ENCODE results near the gene KRT83. TPM values are rescaled to one million over a fixed set of nuclear protein-coding genes. Genes with fewer than 3 reads are reported as not detected.

The KRT83 gene
- total and polyA plus RNA-seq, 2 donors (not counting 1 experiment from before 2014, with no cell fraction given), result not detected

- no peak overlapping the region for H3K9ac ChIP-seq (ENCODE audit: low read length)
- no peaks in the 10 kb centered on the region for H4K20me1 ChIP-seq (ENCODE audit: control insufficient read depth, insufficient read depth, low read length, poor library complexity, severe bottlenecking)
- Mint-ChIP-seq H3K27me3 (peaks cover 15% of the 10 kb centered on the region), H3K4me3 (no peak overlapping the region), H3K4me1 (peaks cover 27% of the 10 kb centered on the region), H3K9me3 (ENCODE audit: insufficient read depth) (no peaks in the 10 kb centered on the region), H3K27ac (no peak overlapping the region)
- peaks cover 0 to 4% (median 3%) of the 10 kb centered on the region in 4 experiments for H3K27me3 ChIP-seq (replicated peaks in 1 of 4; ENCODE audit: control extremely low read depth in 1 of 4, control insufficient read depth in 3 of 4, insufficient read depth in 4 of 4, low read length in 3 of 4)
- TF ChIP-seq EZH2 (IDR thresholded peaks at IDR 0.05; ENCODE audit: borderline replicate concordance, insufficient read depth, low read depth, low read length, poor library complexity, severe bottlenecking) (no peak), CTCF (IDR thresholded peaks at IDR 0.05) (no peak)
- no peak overlapping the region for H3K27ac ChIP-seq (ENCODE audit: low read length in 2 of 2)
- peaks cover 20 to 21% of the 10 kb centered on the region in 2 donors for H3K4me1 ChIP-seq (ENCODE audit: control insufficient read depth in 2 of 2, insufficient read depth in 2 of 2, low read length in 2 of 2)
- no peak for ATAC-seq (ENCODE audit: low read depth)
- H3K79me2 ChIP-seq (ENCODE audit: control insufficient read depth, insufficient read depth, low read length), result no peaks in the 10 kb centered on the region
- intact Hi-C loops (cut with micrococcal nuclease), result no loop called here
- ChIA-PET POLR2A (no interaction called here), CTCF (no interaction called here)
- H3K36me3 ChIP-seq (replicated peaks in 1 of 2; ENCODE audit: control extremely low read depth in 1 of 2, control insufficient read depth in 1 of 2, extremely low read depth in 1 of 2, insufficient read depth in 2 of 2, low read length in 1 of 2), result no peaks in the 10 kb centered on the region
- no peak overlapping the region for H3K4me3 ChIP-seq (ENCODE audit: control extremely low read depth in 1 of 5, extremely low read depth in 1 of 5, insufficient read depth in 1 of 5, low read depth in 2 of 5, low read length in 4 of 5)
- WGBS (ENCODE audit: insufficient coverage), result 95% methylated on average over 17 of the region's 20 CpGs
- DNase-seq, result no peak
- H3K4me2 ChIP-seq (replicated peaks; ENCODE audit: low read depth, low read length, poor library complexity, severe bottlenecking), result no peak overlapping the region
- no peak overlapping the region for H2AFZ ChIP-seq (ENCODE audit: insufficient read depth, low read depth, low read length, poor library complexity, severe bottlenecking)
- no peaks in the 10 kb centered on the region for H3K9me3 ChIP-seq (ENCODE audit: control extremely low read depth in 1 of 3, control insufficient read depth in 2 of 3, insufficient read depth in 1 of 3, low read length in 2 of 3)
Observed at GRCh38 chr12:52356762-52357580, 35.8 kb upstream of the KRT83 start.

GRCh38 chr12:52356031-52356761, 35.0 kb upstream of the KRT83 start:
- Histone ChIP-seq H2AFZ (ENCODE audit: insufficient read depth, low read depth, low read length, poor library complexity, severe bottlenecking) (no peak overlapping the region), H3K4me1 (ENCODE audit: control insufficient read depth in 2 of 2, insufficient read depth in 2 of 2, low read length in 2 of 2) (peaks cover 20 to 21% of the 10 kb centered on the region in 2 donors), H3K9me3 (ENCODE audit: control extremely low read depth in 1 of 3, control insufficient read depth in 2 of 3, insufficient read depth in 1 of 3, low read length in 2 of 3) (no peaks in the 10 kb centered on the region), H3K4me2 (replicated peaks; ENCODE audit: low read depth, low read length, poor library complexity, severe bottlenecking) (no peak overlapping the region), H3K79me2 (ENCODE audit: control insufficient read depth, insufficient read depth, low read length) (no peaks in the 10 kb centered on the region), H3K27me3 (replicated peaks in 1 of 4; ENCODE audit: control extremely low read depth in 1 of 4, control insufficient read depth in 3 of 4, insufficient read depth in 4 of 4, low read length in 3 of 4) (peaks cover 0 to 6% (median 3%) of the 10 kb centered on the region in 4 experiments), H3K36me3 (replicated peaks in 1 of 2; ENCODE audit: control extremely low read depth in 1 of 2, control insufficient read depth in 1 of 2, extremely low read depth in 1 of 2, insufficient read depth in 2 of 2, low read length in 1 of 2) (no peaks in the 10 kb centered on the region), H3K27ac (ENCODE audit: low read length in 2 of 2) (no peak overlapping the region), H4K20me1 (ENCODE audit: control insufficient read depth, insufficient read depth, low read length, poor library complexity, severe bottlenecking) (no peaks in the 10 kb centered on the region), H3K4me3 (ENCODE audit: control extremely low read depth in 1 of 5, extremely low read depth in 1 of 5, insufficient read depth in 1 of 5, low read depth in 2 of 5, low read length in 4 of 5) (no peak overlapping the region), H3K9ac (ENCODE audit: low read length) (no peak overlapping the region)
- CTCF ChIA-PET, result no interaction called here
- DNase-seq (no peak), ATAC-seq (ENCODE audit: low read depth) (no peak)
- peaks cover 30% of the 10 kb centered on the region for H3K4me1 Mint-ChIP-seq
- intact Hi-C loops (cut with micrococcal nuclease), result no loop called here
- H3K9me3 Mint-ChIP-seq (ENCODE audit: insufficient read depth), result no peaks in the 10 kb centered on the region
- peaks cover 18% of the 10 kb centered on the region for H3K27me3 Mint-ChIP-seq
- no peak overlapping the region for H3K4me3 Mint-ChIP-seq
- TF ChIP-seq CTCF (IDR thresholded peaks at IDR 0.05), result no peak
- TF ChIP-seq EZH2 (IDR thresholded peaks at IDR 0.05; ENCODE audit: borderline replicate concordance, insufficient read depth, low read depth, low read length, poor library complexity, severe bottlenecking), result no peak
- POLR2A ChIA-PET, result no interaction called here
- 94% methylated on average over 46 of the region's 56 CpGs for whole genome bisulfite sequencing (ENCODE audit: insufficient coverage)
- no peak overlapping the region for H3K27ac Mint-ChIP-seq
